H1 (cell line): ENCODE data around the gene RBBP6. TPM values are rescaled to one million over a fixed set of nuclear protein-coding genes. Genes with fewer than 3 reads are reported as not detected.

Experiments
- CTCF ChIA-PET: fragments of 300-600 bp; sonication (Branson Sonifier 250); formaldehyde crosslinking; loops from one replicate; lab custom pipeline; 2021; ENCODE audit not compliant: partially characterized antibody; lab: Charles Lee
- POLR2A ChIA-PET: fragments of 300-600 bp; sonication (Branson Sonifier 250); formaldehyde crosslinking; loops from one replicate; lab custom pipeline; 2021; ENCODE audit warnings: inconsistent platforms; ENCODE audit not compliant: partially characterized antibody; lab: Charles Lee
- DNase-seq, 2 experiments: peaks; one replicate each; pipeline versions ENCODE4 v3.0.0 to v3.0.0-alpha.2; 2010 to 2022; ENCODE audit warnings: low spot score in 2 of 2, low read depth in 1 of 2, mixed read lengths in 1 of 2
- FAIRE-seq: peaks from 2 replicates; lab custom pipeline; 2011; peaks lifted over from hg19 to GRCh38; lab: Jason Lieb, UNC
- H2AFZ ChIP-seq: 2 replicates; pipeline ENCODE4 v1.8.1; 2012; ENCODE audit warnings: low read length, inconsistent platforms
- H2AK5ac ChIP-seq: 2 replicates; pipeline ENCODE4 v1.6.1; 2013; ENCODE audit warnings: low read depth, low read length
- H2BK120ac ChIP-seq: replicated peaks from 2 replicates; pipeline ENCODE3; 2013; ENCODE audit warnings: low read depth, low read length, inconsistent platforms
- H2BK12ac ChIP-seq: 2 replicates; pipeline ENCODE4 v1.6.1; 2013; ENCODE audit warnings: low read depth, low read length
- H2BK15ac ChIP-seq: 2 replicates; pipeline ENCODE4 v1.6.1; 2013; ENCODE audit warnings: low read length
- H2BK20ac ChIP-seq: 2 replicates; pipeline ENCODE4 v1.6.1; 2013; ENCODE audit warnings: low read length
- H2BK5ac ChIP-seq: 2 replicates; pipeline ENCODE4 v1.6.1; 2013; ENCODE audit warnings: low read depth, low read length
- H3K14ac ChIP-seq: 2 replicates; pipeline ENCODE4 v1.6.1; 2013; ENCODE audit warnings: inconsistent platforms; ENCODE audit not compliant: insufficient read length
- H3K18ac ChIP-seq: 2 replicates; pipeline ENCODE4 v1.6.1; 2013; ENCODE audit warnings: low read length; ENCODE audit errors: extremely low read depth
- H3K23ac ChIP-seq: 2 replicates; pipeline ENCODE4 v1.6.1; 2013; ENCODE audit warnings: inconsistent platforms; ENCODE audit not compliant: insufficient read length
- H3K23me2 ChIP-seq: 2 replicates; pipeline ENCODE4 v1.6.1; 2013; ENCODE audit warnings: low read depth, low read length
- H3K27ac ChIP-seq: 2 replicates; pipeline ENCODE4 v1.6.1; 2011; ENCODE audit warnings: low read depth, low read length, inconsistent platforms
- H3K27me3 ChIP-seq, 4 experiments: replicated peaks in 1 of 4; 1 replicate in 1 of 4; 2 replicates in 3 of 4; pipeline versions ENCODE4 v1.6.1 to v1.8.1; 2011 to 2013; ENCODE audit warnings: low read length in 3 of 4, mild to moderate bottlenecking in 3 of 4, inconsistent platforms in 2 of 4, mixed read lengths in 2 of 4, moderate library complexity in 1 of 4; ENCODE audit not compliant: control insufficient read depth in 3 of 4, insufficient read depth in 3 of 4; ENCODE audit errors: extremely low read depth in 1 of 4
- H3K36me3 ChIP-seq, 4 experiments: 2 replicates each; pipeline versions ENCODE4 v1.6.1 to v1.8.1; 2011 to 2013; ENCODE audit warnings: mild to moderate bottlenecking in 4 of 4, low read length in 3 of 4, moderate library complexity in 2 of 4, control low read depth in 1 of 4, inconsistent platforms in 1 of 4; ENCODE audit not compliant: insufficient read depth in 4 of 4, control insufficient read depth in 2 of 4
- H3K4ac ChIP-seq: replicated peaks from 2 replicates; pipeline ENCODE3; 2013; ENCODE audit warnings: low read length, low read depth, mixed read lengths, inconsistent platforms; ENCODE audit not compliant: insufficient read length
- H3K4me1 ChIP-seq, 4 experiments: replicated peaks in 1 of 4; 1 replicate in 1 of 4; 2 replicates in 3 of 4; pipeline versions ENCODE4 v1.6.1 to v1.8.1; 2011 to 2013; ENCODE audit warnings: low read length in 3 of 4, inconsistent platforms in 2 of 4, mixed read lengths in 1 of 4; ENCODE audit not compliant: insufficient read depth in 4 of 4, control insufficient read depth in 3 of 4
- H3K4me2 ChIP-seq, 2 experiments: 2 replicates each; pipeline versions ENCODE4 v1.6.1 to v1.8.1; 2011 to 2013; ENCODE audit warnings: low read depth in 2 of 2, low read length in 2 of 2, control low read depth in 1 of 2, inconsistent platforms in 1 of 2, mild to moderate bottlenecking in 1 of 2; ENCODE audit not compliant: insufficient read depth in 1 of 2
- H3K4me3 ChIP-seq, 4 experiments: fragments of 200-600, 300-600 bp in 1 of 4; sonication (generic), shearing (Covaris generic), sonication (Bioruptor Twin) in 1 of 4; 2 replicates each; pipeline versions ENCODE4 v1.5.1 to v1.8.1; 2011 to 2016; ENCODE audit warnings: low read length in 4 of 4, low read depth in 3 of 4, control low read depth in 2 of 4, inconsistent platforms in 2 of 4, mild to moderate bottlenecking in 2 of 4, mixed read lengths in 1 of 4, moderate library complexity in 1 of 4; ENCODE audit not compliant: insufficient read depth in 2 of 4; ENCODE audit errors: extremely low read depth in 1 of 4
- H3K56ac ChIP-seq: replicated peaks from 2 replicates; pipeline ENCODE3; 2013; ENCODE audit warnings: low read depth, mild to moderate bottlenecking, mixed read lengths, low read length, inconsistent platforms; ENCODE audit not compliant: insufficient read length
- H3K79me1 ChIP-seq: 2 replicates; pipeline ENCODE4 v1.6.1; 2013; ENCODE audit warnings: low read depth, low read length, control low read depth
- H3K79me2 ChIP-seq, 2 experiments: 2 replicates each; pipeline versions ENCODE4 v1.6.1 to v1.8.1; 2012 to 2013; ENCODE audit warnings: low read length in 2 of 2, mild to moderate bottlenecking in 2 of 2, inconsistent platforms in 1 of 2; ENCODE audit not compliant: insufficient read depth in 2 of 2, control insufficient read depth in 1 of 2
- H3K9ac ChIP-seq, 4 experiments: replicated peaks in 1 of 4; 1 replicate in 1 of 4; 2 replicates in 3 of 4; pipeline versions ENCODE4 v1.6.1 to v1.8.1; 2011 to 2013; ENCODE audit warnings: low read depth in 3 of 4, low read length in 3 of 4, control low read depth in 2 of 4, mild to moderate bottlenecking in 2 of 4, moderate library complexity in 2 of 4, inconsistent platforms in 1 of 4; ENCODE audit errors: extremely low read depth in 1 of 4
- H3K9me3 ChIP-seq, 2 experiments: 2 replicates each; pipeline versions ENCODE4 v1.6.1 to v1.8.1; 2012 to 2013; ENCODE audit warnings: mild to moderate bottlenecking in 2 of 2, moderate library complexity in 2 of 2, control low read depth in 1 of 2, inconsistent platforms in 1 of 2, low read depth in 1 of 2, low read length in 1 of 2, mixed read lengths in 1 of 2; ENCODE audit not compliant: insufficient read depth in 2 of 2
- H4K20me1 ChIP-seq, 2 experiments: replicated peaks in 1 of 2; 2 replicates each; pipeline versions ENCODE3 to v1.8.1; 2011 to 2013; ENCODE audit warnings: inconsistent platforms in 2 of 2, low read length in 2 of 2, mild to moderate bottlenecking in 1 of 2; ENCODE audit not compliant: insufficient read depth in 2 of 2, control insufficient read depth in 1 of 2
- H4K5ac ChIP-seq: 2 replicates; pipeline ENCODE4 v1.6.1; 2013; ENCODE audit warnings: low read length, low read depth, mixed read lengths, inconsistent platforms; ENCODE audit not compliant: insufficient read length
- H4K8ac ChIP-seq: 2 replicates; pipeline ENCODE4 v1.8.0; 2013; ENCODE audit warnings: mild to moderate bottlenecking, moderate library complexity, low read length, inconsistent platforms; ENCODE audit not compliant: insufficient read depth; ENCODE audit errors: extremely low read depth
- H4K91ac ChIP-seq: replicated peaks from 2 replicates; pipeline ENCODE3; 2013; ENCODE audit warnings: low read length, mixed read lengths, inconsistent platforms; ENCODE audit not compliant: insufficient read length
- ATF2 ChIP-seq: IDR thresholded peaks from 2 replicates; pipeline ENCODE4 v1.6.1; 2012; ENCODE audit warnings: low read length, inconsistent platforms
- BACH1 ChIP-seq: IDR thresholded peaks from 2 replicates; pipeline ENCODE4 v1.6.1; 2012; ENCODE audit warnings: low read length, improper control_type of control experiment
- CHD2 ChIP-seq: IDR thresholded peaks from 2 replicates; pipeline ENCODE4 v1.6.1; 2012; ENCODE audit warnings: low read length, improper control_type of control experiment
- CTCF ChIP-seq, 3 experiments: IDR thresholded peaks; 1 replicate in 2 of 3; 2 replicates in 1 of 3; pipeline versions ENCODE4 v1.5.1 to v1.6.1; 2011; ENCODE audit warnings: low read length in 3 of 3, mild to moderate bottlenecking in 3 of 3, inconsistent platforms in 2 of 3, low read depth in 1 of 3, moderate library complexity in 1 of 3; ENCODE audit not compliant: insufficient read depth in 1 of 3; ENCODE audit errors: control extremely low read depth in 1 of 3
- EGR1 ChIP-seq: IDR thresholded peaks from 2 replicates; pipeline ENCODE4 v1.6.1; 2011; ENCODE audit warnings: low read depth, low read length, borderline replicate concordance
- FOSL1 ChIP-seq: IDR thresholded peaks from 2 replicates; pipeline ENCODE4 v1.6.1; 2011; ENCODE audit warnings: mild to moderate bottlenecking, low read depth, low read length, moderate library complexity; ENCODE audit not compliant: insufficient read depth
- GABPA ChIP-seq: IDR thresholded peaks from 2 replicates; pipeline ENCODE4 v1.6.1; 2011; ENCODE audit warnings: mild to moderate bottlenecking, low read length, moderate library complexity, borderline replicate concordance; ENCODE audit not compliant: insufficient read depth
- SRF ChIP-seq: IDR thresholded peaks from 2 replicates; pipeline ENCODE4 v1.6.1; 2011; ENCODE audit warnings: mild to moderate bottlenecking, low read depth, low read length, moderate library complexity
- TAF1 ChIP-seq: IDR thresholded peaks from 2 replicates; pipeline ENCODE4 v1.6.1; 2011; ENCODE audit warnings: mild to moderate bottlenecking, low read depth, low read length
- TAF7 ChIP-seq: optimal IDR thresholded peaks from 2 replicates; pipeline ENCODE3; 2011; ENCODE audit warnings: low read depth, mild to moderate bottlenecking, inconsistent platforms, low read length, moderate library complexity, borderline replicate concordance
- WGBS, 2 experiments: shearing (Covaris generic) in 1 of 2; methylation state at CpG; one replicate each; pipeline versions ENCODE4 v1.1.6 to v1.1.7; 2013 to 2015; ENCODE audit warnings: low lambda C conversion rate in 2 of 2, mixed read lengths in 2 of 2, inconsistent platforms in 1 of 2, low coverage in 1 of 2, missing lambda C conversion rate in 1 of 2; ENCODE audit not compliant: insufficient replicate concordance in 2 of 2, insufficient coverage in 1 of 2, insufficient read length in 1 of 2; ENCODE audit errors: extremely low coverage in 1 of 2, missing lambda C conversion rate in 1 of 2; 5-methylcytosine and 5-hydroxymethylcytosine counted together
- polyA plus RNA-seq, 7 experiments: library from polyadenylated mRNA; depleted of rRNA in 3 of 7; stranded (reverse) in 5 of 7; unstranded in 2 of 7; fragments of >200 nt in 5 of 7; fragments of 200-250 nt in 2 of 7; gene quantifications; 1 replicate in 5 of 7; 2 replicates in 1 of 7; 4 replicates in 1 of 7; pipeline versions ENCODE4 v1.2.1 to v1.2.3, GENCODE V29; 2011 to 2013; ENCODE audit warnings: missing spikeins in 2 of 7, mixed read lengths in 2 of 7
- total RNA-seq: library from RNA; stranded (reverse); fragmentation: NEBNext Ultra II Directional; extraction: Animal tissue kit (Norgen Biotek cat#: 25700); gene quantifications from 2 replicates; pipeline ENCODE4 v1.2.1, GENCODE V29; 2021

RBBP6 gene
- total and polyA plus RNA-seq, 2 of the 8 experiments (the other 6 are each of a cell fraction or from before 2014, with no cell fraction given), result 22.5 to 54.5 TPM

GRCh38 chr16:24544640-24545039, 5.3 kb downstream of the RBBP6 start:
- Histone ChIP-seq H2BK12ac (no peak overlapping the region), H3K23ac (no peak overlapping the region), H2AK5ac (no peak overlapping the region), H3K36me3 (peaks cover 7 to 36% (median 16%) of the 10 kb centered on the region in 4 experiments; a peak in 7 of 8 replicates), H3K27ac (no peak overlapping the region), H2BK15ac (no peak overlapping the region), H3K4ac (no peak overlapping the region), H3K14ac (no peak overlapping the region), H3K79me1 (0 out of 2 replicates have a peak, but pooled peaks cover 2% of the 10 kb centered on the region), H2BK20ac (no peak overlapping the region), H3K27me3 (no peaks in the 10 kb centered on the region), H4K91ac (no peak overlapping the region), H3K9ac (no peak overlapping the region), H4K20me1 (peaks cover 2 to 7% of the 10 kb centered on the region in 2 experiments), H3K56ac (no peak overlapping the region), H2BK120ac (no peak overlapping the region), H3K18ac (no peak overlapping the region), H2AFZ (no peak overlapping the region), H4K5ac (no peak overlapping the region), H3K4me3 (no peak overlapping the region), H3K23me2 (peaks cover 6% of the 10 kb centered on the region; the same call in 1 of the 2 replicates), H4K8ac (no peak overlapping the region), H3K79me2 (peaks cover 23 to 79% of the 10 kb centered on the region in 2 experiments), H3K4me2 (no peak overlapping the region), H3K9me3 (no peaks in the 10 kb centered on the region; a peak in 1 of 4 replicates), H2BK5ac (no peak overlapping the region), H3K4me1 (0 out of 7 replicates have a peak, but pooled peaks cover 0 to 2% (median 0%) of the 10 kb centered on the region in 4 experiments)
- CTCF ChIA-PET, result no interaction called here
- POLR2A ChIA-PET, result no interaction called here
- DNase-seq, result no peak
- FAIRE-seq, result no peak
- WGBS, 2 experiments, result 83% methylated on average over 3 of the region's 3 CpGs; no CpG with 5 or more reads in 1 of the 2 experiments
- TF ChIP-seq EGR1, result no peak
- no peak for TF ChIP-seq BACH1
- no peak for TF ChIP-seq GABPA
- TF ChIP-seq CTCF (IDR thresholded peaks at IDR 0.05; ENCODE audit: control extremely low read depth in 1 of 3, insufficient read depth in 1 of 3, low read depth in 1 of 3, low read length in 3 of 3), result no peak
- no peak for TF ChIP-seq FOSL1
- no peak for TF ChIP-seq ATF2
- no peak for TF ChIP-seq CHD2
- no peak for TF ChIP-seq SRF
- no peak for TF ChIP-seq TAF7
- TF ChIP-seq TAF1, result no peak
